SU-DHL-6 (cell line): ENCODE measurements around the gene ANTXR2.

Source experiments
- EZH2phosphoT487 ChIP-seq: fragments of 200-600 bp; sonication (generic), shearing (Covaris generic); conservative IDR thresholded peaks from 2 replicates; pipeline ENCODE4 v1.6.1; 2018; ENCODE audit warnings: mild to moderate bottlenecking, antibody characterized with exemption, low read length, moderate library complexity, mixed read lengths
- TF ChIP-seq, protein P1 (sequence below): fragments of 200-600 bp; sonication (generic); IDR thresholded peaks from one replicate; pipeline ENCODE4 v1.5.1; 2017; ENCODE audit warnings: antibody characterized with exemption, mild to moderate bottlenecking, low read length, moderate library complexity; ENCODE audit not compliant: insufficient read depth, poor library complexity, severe bottlenecking

DNA sequence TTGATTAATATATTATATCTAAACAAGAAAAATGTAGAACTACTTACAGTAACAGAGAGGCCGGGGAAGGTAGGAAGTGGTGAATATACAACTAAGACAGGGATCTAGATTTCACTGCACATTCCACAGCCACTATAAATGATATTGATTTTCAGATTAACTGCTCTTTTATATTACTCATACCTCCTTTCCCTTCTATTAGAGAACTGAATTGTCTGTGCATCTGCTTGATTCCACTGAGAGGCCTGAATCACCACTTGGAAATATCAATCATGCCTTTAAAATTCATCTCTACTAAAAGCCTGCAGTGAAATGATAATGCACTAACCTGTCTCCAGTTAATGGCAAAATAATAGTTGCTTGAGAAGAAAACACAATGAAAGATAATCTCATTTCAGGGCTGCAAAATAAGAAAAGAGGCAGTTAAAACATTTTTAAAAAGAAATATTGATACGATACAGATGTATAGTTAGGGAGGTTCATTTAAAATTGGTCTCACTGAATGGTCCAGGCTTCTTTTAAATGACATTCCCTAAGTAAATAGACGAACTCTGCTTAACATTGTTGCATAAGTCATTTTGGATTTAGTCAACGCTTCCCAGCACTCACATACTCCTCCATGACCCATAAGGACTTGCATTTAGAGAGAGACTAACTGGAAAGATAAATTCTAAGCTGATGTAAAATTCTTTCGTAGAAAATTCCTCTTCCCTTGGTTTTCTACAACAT is 3.8 kb downstream of the ANTXR2 start:
- TF ChIP-seq, protein P1, sequence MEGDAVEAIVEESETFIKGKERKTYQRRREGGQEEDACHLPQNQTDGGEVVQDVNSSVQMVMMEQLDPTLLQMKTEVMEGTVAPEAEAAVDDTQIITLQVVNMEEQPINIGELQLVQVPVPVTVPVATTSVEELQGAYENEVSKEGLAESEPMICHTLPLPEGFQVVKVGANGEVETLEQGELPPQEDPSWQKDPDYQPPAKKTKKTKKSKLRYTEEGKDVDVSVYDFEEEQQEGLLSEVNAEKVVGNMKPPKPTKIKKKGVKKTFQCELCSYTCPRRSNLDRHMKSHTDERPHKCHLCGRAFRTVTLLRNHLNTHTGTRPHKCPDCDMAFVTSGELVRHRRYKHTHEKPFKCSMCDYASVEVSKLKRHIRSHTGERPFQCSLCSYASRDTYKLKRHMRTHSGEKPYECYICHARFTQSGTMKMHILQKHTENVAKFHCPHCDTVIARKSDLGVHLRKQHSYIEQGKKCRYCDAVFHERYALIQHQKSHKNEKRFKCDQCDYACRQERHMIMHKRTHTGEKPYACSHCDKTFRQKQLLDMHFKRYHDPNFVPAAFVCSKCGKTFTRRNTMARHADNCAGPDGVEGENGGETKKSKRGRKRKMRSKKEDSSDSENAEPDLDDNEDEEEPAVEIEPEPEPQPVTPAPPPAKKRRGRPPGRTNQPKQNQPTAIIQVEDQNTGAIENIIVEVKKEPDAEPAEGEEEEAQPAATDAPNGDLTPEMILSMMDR: no peak
- no peak for TF ChIP-seq EZH2phosphoT487
